ENCODE results near the gene HLA-DRB5. TPM values are rescaled to one million over a fixed set of nuclear protein-coding genes. Genes with fewer than 3 reads are reported as not detected.

Gene HLA-DRB5
- total and polyA plus RNA-seq, 2 of the 4 experiments (the other 2 are of a cell fraction): not detected

- Histone ChIP-seq H3K27ac (ENCODE audit: insufficient read depth, low read length) (no peak overlapping the region), H2AFZ (replicated peaks; ENCODE audit: low read length, poor library complexity) (no peak overlapping the region), H3K27me3 (ENCODE audit: control insufficient read depth, insufficient read depth, low read length) (no peaks in the 10 kb centered on the region), H3K9ac (ENCODE audit: low read depth, low read length) (no peak overlapping the region), H2BK20ac (ENCODE audit: low read depth, low read length) (no peak overlapping the region), H4K5ac (ENCODE audit: low read depth, low read length) (no peak overlapping the region), H3K79me1 (ENCODE audit: low read depth in 1 of 2, low read length in 2 of 2) (no peaks in the 10 kb centered on the region), H2AK5ac (ENCODE audit: low read depth, low read length) (no peak overlapping the region), H3K18ac (ENCODE audit: low read depth, low read length) (no peak overlapping the region), H3K4me3 (ENCODE audit: insufficient read depth, low read depth, low read length) (no peak overlapping the region), H3K9me3 (ENCODE audit: control insufficient read depth, insufficient read depth, low read length) (no peaks in the 10 kb centered on the region), H3K23ac (ENCODE audit: low read depth, low read length) (no peak overlapping the region), H3K36me3 (ENCODE audit: control insufficient read depth, insufficient read depth, low read length) (no peaks in the 10 kb centered on the region), H3K4ac (ENCODE audit: low read depth, low read length) (no peak overlapping the region), H3K4me1 (ENCODE audit: control insufficient read depth, insufficient read depth, low read length) (no peaks in the 10 kb centered on the region), H4K20me1 (ENCODE audit: insufficient read depth, low read length) (no peaks in the 10 kb centered on the region), H2BK5ac (ENCODE audit: low read depth, low read length, poor library complexity, severe bottlenecking) (no peak overlapping the region), H2BK15ac (ENCODE audit: low read depth, low read length) (no peak overlapping the region), H3K9me1 (ENCODE audit: insufficient read depth, low read length) (no peaks in the 10 kb centered on the region), H3K14ac (replicated peaks; ENCODE audit: low read depth, low read length) (no peak overlapping the region), H2AK9ac (replicated peaks; ENCODE audit: low read depth, low read length, poor library complexity) (no peak overlapping the region), H4K91ac (ENCODE audit: insufficient read depth, low read depth, low read length) (no peak overlapping the region), H3K4me2 (ENCODE audit: low read depth, low read length) (no peak overlapping the region), H3K56ac (ENCODE audit: extremely low read depth, insufficient read depth, low read length) (no peak overlapping the region), H2BK120ac (ENCODE audit: low read depth, low read length) (no peak overlapping the region), H4K8ac (ENCODE audit: low read depth in 2 of 2, low read length in 2 of 2) (no peak overlapping the region)
- POLR2A ChIA-PET (ENCODE audit: unreplicated experiment): no interaction called here
- ATAC-seq (ENCODE audit: low read depth): no peak
- CTCF ChIA-PET: no interaction called here
- intact Hi-C loops (cut with micrococcal nuclease) (no loop called here), in situ Hi-C loops (cut with MboI; ENCODE audit: low sequenced_read_pairs) (no loop called here), dilution Hi-C loops (cut with HindIII; ENCODE audit: low sequenced_read_pairs, unreplicated experiment) (no loop called here)
- BruUV-seq (replicated peaks): no TSS peak
- no CpG with 5 or more reads among the region's 5 CpGs for WGBS, 2 experiments (ENCODE audit: extremely low coverage in 2 of 2, insufficient read length in 1 of 2)
- no peak for DNase-seq
- TF ChIP-seq CTCF (conservative IDR thresholded peaks at IDR 0.05; ENCODE audit: low read depth, low read length) (no peak), POLR2A (IDR thresholded peaks at IDR 0.05; ENCODE audit: low read depth, low read length) (no peak)
These were observed 23.1 kb upstream of the HLA-DRB5 start for GRCh38 chr6:32553037-32553742.

Measured in IMR-90 (cell line).